Fibroblast of gingiva (primary cell): ENCODE measurements around the gene NTN4.
"Not testable (repeated sequence)": the region's sequence is repeated elsewhere in the genome, so short reads cannot be mapped to it uniquely, and the experiment has no call there.

Experiments used
- DNase-seq: peaks from one replicate; pipeline ENCODE4 v3.0.0-alpha.2; 2011; ENCODE audit warnings: low read depth

Gene NTN4

DNA sequence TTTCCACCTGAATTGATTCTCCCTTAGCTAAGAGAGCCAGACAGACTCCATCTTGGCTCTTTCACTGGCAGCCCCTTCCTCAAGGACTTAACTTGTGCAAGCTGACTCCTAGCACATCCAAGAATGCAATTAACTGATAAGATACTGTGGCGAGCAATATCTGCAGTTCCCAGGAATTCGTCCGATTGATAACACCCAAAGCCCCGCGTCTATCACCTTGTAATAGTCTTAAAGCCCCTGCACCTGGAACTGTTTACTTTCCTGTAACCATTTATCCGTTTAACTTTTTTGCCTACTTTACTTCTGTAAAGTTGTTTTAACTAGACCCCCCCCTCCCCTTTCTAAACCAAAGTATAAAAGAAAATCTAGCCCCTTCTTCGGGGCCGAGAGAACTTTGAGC, 44.5 kb downstream of the NTN4 start:
- not testable (repeated sequence) for DNase-seq

GRCh38 chr12:95742586-95742985, 48.0 kb downstream of the NTN4 start:
- no peak for DNase-seq

GRCh38 chr12:95741635-95742034, 48.9 kb downstream of the NTN4 start:
- DNase-seq = no peak

DNA sequence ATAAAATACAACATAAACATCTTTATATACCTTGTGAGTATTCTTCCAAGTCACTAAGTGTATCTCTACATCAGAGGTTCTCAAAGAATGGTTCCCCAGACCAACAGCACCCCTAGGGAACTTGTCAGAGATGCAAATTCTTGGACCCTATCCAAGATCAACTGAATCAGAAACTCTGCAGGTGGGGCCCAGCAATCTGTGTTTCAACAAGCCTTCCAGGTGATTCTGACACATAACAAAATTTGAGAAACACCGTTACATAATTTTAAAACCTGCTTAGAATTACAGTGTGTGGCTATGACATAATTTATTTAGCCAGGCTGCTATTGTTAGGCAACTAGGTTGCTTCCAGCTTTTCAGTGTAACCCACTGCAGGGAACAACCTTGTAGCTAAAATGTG, 49.8 kb downstream of the NTN4 start:
- no peak for DNase-seq

DNA sequence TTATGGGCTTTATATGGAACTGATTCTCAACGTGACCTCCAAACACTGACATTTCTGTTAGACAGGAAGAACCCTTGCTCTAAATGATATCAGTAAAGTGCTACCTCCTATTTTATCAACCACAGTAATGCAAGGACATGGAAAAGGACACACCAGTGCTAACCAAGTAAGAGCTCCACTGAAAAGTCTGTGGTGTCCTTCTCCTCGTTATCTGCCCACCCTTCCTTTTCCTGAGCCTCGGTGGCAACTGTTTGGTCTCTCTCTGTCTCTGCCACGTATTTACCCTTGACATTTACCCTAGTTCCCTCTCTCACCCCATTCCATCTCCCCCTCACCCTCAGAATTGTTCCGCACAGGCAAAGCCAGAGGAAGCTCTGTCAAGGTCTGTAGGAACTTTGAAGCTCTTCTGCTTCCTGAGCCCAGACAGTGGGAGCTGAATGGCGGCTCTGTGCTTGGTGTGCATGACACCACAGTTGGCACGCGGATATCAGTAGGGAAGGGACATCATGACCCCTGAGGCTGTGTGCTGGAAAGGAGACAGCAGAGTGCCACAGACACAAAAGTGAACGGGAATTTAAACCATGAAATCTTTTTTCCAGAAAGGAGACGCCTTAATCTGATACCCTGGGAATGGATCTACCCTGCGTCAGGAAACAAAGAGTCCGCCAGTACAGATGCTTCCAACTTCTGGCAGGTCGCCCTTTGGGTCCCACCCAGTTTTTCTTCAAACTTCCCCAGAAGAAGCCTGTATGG, 50.8 kb downstream of the NTN4 start:
- DNase-seq = no peak

DNA sequence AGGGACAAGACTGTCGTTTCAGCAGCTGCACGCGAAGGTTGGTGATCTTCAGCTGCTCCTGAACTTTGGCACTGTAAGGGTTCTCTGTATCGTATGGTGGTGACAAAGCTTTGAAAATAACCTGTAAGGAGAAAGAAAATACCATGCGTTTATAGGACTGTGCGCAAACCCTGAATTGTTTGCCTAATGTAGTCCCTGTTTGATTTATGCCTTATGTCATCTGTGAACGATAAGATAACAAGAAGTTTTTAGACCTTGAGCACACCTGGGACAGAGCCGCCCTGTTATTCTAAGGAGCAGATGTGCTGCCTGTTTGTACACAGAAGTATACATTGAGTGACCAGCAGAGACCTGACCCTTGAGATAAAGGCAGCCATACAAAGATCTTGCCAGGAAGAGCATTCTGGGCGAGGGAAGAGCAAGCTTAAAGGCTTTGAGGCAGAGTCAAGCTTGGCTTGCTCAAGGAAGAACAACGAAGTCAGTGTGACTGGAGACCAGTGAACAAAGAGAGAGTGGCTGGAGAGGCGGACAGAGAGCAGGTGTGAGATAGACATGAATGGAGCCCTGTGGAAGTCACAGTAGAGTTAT, 52.4 kb downstream of the NTN4 start:
- no peak for DNase-seq

DNA sequence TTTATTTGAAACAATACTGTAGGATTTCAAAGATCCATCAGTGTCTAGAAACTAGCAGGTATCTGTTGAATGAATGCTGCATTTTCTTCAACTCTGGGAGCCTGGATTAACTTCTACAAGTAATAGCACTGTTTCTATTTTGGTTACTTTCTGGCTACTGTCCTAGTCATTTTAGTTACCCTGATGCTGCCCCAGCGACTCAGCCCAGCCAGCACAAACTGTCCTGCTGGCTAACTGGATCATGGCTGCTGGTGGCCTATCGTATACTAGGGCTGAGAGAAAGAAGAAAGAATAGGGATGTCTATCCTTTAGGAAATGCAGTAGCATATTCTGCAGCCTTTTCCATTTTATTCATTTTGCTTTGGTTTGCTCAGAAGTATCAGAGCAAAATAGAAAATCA, 53.9 kb downstream of the NTN4 start:
- DNase-seq = peak; percentile 5

- DNase-seq = not testable (repeated sequence)
Observed at GRCh38 chr12:95735728-95736127, 54.8 kb downstream of the NTN4 start.

GRCh38 chr12:95733141-95733825, 57.3 kb downstream of the NTN4 start:
- DNase-seq = peak; percentile 24

GRCh38 chr12:95731519-95731958, 59.0 kb downstream of the NTN4 start:
- no peak for DNase-seq

DNA sequence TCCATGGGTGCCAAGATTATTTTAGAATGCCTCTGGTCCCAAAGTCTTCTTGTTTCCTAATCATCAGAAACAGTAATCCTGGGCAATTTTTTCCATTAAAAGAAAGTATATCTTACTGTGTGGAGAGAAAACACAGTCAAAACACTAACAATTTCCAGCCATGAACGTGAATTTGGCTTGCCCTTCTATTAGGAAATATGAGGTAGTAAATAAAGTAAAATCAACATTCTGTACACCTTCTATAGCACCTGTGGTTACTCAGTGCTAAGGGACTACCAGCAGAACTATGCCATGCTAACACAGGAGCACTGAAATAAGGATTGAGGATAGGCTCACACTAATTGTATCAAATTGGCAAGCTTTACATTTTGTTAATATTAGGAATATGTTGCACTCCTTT, 60.1 kb downstream of the NTN4 start:
- no peak for DNase-seq

DNA sequence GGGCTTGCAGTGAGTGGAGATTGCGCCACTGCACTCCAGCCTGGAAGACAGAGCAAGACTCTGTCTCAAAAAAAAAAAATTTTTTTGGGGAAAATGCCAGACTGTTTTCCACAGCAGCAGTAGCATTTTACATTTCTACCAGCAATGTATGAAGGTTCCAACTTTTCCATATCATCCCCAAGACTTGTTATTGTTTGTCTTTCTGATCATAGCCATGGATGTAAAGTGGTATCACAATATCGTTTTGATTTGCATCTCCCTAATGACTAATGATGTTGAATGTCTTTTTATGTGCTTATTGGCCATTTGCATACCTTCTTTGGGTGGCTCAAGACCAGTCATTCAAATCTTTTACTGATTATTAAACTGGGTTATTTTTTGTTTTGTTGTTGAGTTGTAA, 63.7 kb downstream of the NTN4 start:
- DNase-seq = no peak

DNA sequence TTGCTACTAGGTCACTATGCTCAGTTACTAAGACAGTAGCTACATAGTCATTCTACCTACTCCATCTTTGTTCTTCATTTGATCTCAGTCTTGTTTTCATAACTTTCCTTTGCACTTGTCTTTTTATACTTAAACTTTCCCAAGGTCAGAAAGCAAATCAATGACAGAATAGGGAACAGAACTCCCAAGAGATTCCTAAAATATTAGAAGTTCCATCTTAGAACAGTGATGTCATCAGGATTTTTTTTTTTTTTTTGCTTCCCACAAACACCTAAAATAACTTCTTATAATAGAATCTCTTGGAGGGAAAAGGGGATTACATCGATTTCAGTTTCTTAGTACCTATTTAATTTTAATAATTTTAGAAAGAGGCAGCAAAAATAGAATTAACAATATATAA, 65.8 kb downstream of the NTN4 start:
- DNase-seq = no peak

GRCh38 chr12:95723693-95724384, 66.7 kb downstream of the NTN4 start:
- DNase-seq = no peak

DNA sequence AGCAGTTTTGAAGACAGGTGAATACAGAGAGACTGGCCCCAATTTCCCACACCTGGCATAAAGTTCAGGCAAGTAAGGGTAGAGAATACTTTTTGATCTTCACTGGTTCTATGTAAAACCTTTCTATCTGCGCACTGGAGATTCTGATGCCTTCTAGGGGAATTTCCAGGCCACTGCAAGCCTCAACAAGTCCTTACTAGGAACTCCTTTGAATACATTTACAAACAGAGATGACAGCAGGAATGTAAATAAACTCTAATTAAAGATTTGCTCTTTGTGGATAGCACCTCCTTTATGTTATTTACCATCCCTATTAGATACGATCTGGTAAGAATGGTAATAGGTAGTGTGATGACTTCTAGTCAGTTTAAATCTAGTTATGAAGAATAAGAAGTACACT, 69.2 kb downstream of the NTN4 start:
- no peak for DNase-seq

- DNase-seq = no peak
Observed at GRCh38 chr12:95720146-95720545, 70.4 kb downstream of the NTN4 start.

GRCh38 chr12:95718772-95719171, 71.8 kb downstream of the NTN4 start:
- DNase-seq = no peak

GRCh38 chr12:95718006-95718431, 72.5 kb downstream of the NTN4 start:
- no peak for DNase-seq

DNA sequence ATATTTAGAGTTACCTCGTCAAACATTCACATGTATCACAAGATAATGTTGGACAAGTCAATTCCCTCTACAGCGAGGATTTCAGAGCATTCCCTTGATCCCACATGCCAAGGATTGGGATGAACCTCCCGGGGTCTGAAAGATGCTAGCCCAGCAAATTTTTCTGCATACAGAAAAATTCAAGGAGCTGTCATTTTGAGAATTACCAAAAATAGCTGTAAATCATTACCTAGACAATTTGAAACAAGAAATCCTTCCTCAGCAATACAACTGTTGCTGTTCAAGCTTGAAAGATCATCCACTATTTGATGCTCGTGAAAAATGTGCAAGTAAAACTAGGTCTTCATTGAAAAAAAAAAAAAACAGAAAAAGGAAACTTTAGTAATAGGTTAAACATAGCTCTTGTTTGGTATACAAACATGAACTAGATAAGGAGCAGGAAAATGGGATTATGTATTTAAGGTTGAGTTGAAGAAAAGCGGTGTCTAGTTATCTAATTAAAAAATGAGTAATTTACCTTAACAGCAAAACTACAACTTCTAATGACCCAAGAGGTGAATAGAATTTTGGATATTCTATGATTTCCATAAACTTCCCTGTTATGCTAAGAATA, 73.1 kb downstream of the NTN4 start:
- DNase-seq = no peak

GRCh38 chr12:95715177-95715576, 75.4 kb downstream of the NTN4 start:
- no peak for DNase-seq

- DNase-seq = no peak
Observed at GRCh38 chr12:95712269-95712668, 78.3 kb downstream of the NTN4 start.

DNA sequence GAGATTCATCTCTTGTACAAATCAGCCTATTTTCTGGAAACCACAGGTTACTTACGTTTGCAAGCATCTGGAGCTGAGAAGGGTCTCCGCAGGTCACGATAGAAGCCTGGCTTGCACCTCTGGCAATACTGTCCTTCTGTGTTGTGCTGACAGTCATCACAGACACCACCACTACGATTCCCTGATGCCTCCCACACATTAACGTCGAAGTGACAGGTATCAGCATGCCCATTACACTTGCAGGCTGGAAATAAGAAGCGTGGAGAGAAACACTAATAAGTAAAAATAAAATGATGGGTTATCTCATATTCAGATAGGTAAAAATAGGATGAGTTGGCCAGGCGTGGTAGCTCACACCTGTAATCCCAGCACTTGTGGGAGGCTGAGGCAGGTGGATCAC, 80.2 kb downstream of the NTN4 start:
- DNase-seq = no peak
